HCT116 (cell line): ENCODE results near the gene BEND4. TPM values are rescaled to one million over a fixed set of nuclear protein-coding genes. Genes with fewer than 3 reads are reported as not detected.

ENCODE experiments used
- ATAC-seq: fragments of 200-7000 bp; cut with Tn5 transposase; 2 replicates; pipeline ENCODE4 v1.9.1; 2020; ENCODE audit warnings: mild to moderate bottlenecking, moderate library complexity
- BruUV-seq: library from RNA; stranded (reverse); fragments of 400-500 nt; replicated peaks from 2 replicates; lab custom pipeline; 2021; lab: Mats Ljungman, UMichigan
- CTCF ChIA-PET: fragments of 300-600 bp; sonication (Branson Sonifier 250); formaldehyde crosslinking; loops from one replicate; lab custom pipeline; 2021; ENCODE audit warnings: antibody characterized with exemption; lab: Charles Lee
- POLR2A ChIA-PET: fragments of 300-600, 350-600 bp; sonication (Branson Sonifier 250); formaldehyde crosslinking; loops from one replicate; lab custom pipeline; 2021; ENCODE audit warnings: antibody characterized with exemption; lab: Charles Lee
- RAD21 ChIA-PET, 2 experiments: fragments of 300-600 bp; sonication (Branson Sonifier 250); formaldehyde crosslinking; loops; one replicate each; lab custom pipeline; 2023; ENCODE audit warnings: low total read pairs in 2 of 2; ENCODE audit not compliant: uncharacterized antibody in 2 of 2, unreplicated experiment in 2 of 2, low non-redundant PET in 1 of 2; lab: Charles Lee
- DNase-seq: peaks from one replicate; pipeline ENCODE4 v3.0.0-alpha.2; 2010; ENCODE audit warnings: low read depth, low spot score
- H2AFZ ChIP-seq: fragments of 200-600 bp; shearing (Covaris generic), sonication (generic); 2 replicates; pipeline ENCODE4 v1.6.1; 2017; ENCODE audit warnings: low read depth, mixed run types, mixed read lengths, antibody characterized with exemption, low read length; ENCODE audit not compliant: poor library complexity, severe bottlenecking
- H3K27ac ChIP-seq: 2 replicates; pipeline ENCODE4 v1.5.1; 2012; ENCODE audit warnings: low read depth, low read length
- H3K27me3 ChIP-seq: fragments of 200-600 bp; sonication (generic); 2 replicates; pipeline ENCODE4 v1.6.1; 2016; ENCODE audit warnings: mixed run types, low read length, mixed read lengths; ENCODE audit not compliant: insufficient read depth
- H3K36me3 ChIP-seq, 2 experiments: fragments of 200-500 bp in 1 of 2; fragments of 200-600 bp in 1 of 2; sonication (Bioruptor generic) in 1 of 2; sonication (generic) in 1 of 2; 2 replicates each; pipeline versions ENCODE4 v1.5.1 to v1.6.1; 2014 to 2016; ENCODE audit warnings: low read length in 2 of 2, inconsistent platforms in 1 of 2, mixed read lengths in 1 of 2, mixed run types in 1 of 2; ENCODE audit not compliant: insufficient read depth in 2 of 2, control insufficient read depth in 1 of 2
- H3K4me1 ChIP-seq, 2 experiments: fragments of 200-600 bp in 1 of 2; sonication (generic) in 1 of 2; 2 replicates each; pipeline versions ENCODE4 v1.5.1 to v1.6.1; 2012 to 2017; ENCODE audit warnings: low read length in 2 of 2, inconsistent platforms in 1 of 2, mild to moderate bottlenecking in 1 of 2, mixed read lengths in 1 of 2, mixed run types in 1 of 2, moderate library complexity in 1 of 2; ENCODE audit not compliant: insufficient read depth in 2 of 2, control insufficient read depth in 1 of 2
- H3K4me2 ChIP-seq: fragments of 200-600 bp; sonication (generic); 2 replicates; pipeline ENCODE4 v1.6.1; 2017; ENCODE audit warnings: mixed run types, low read length, mixed read lengths
- H3K4me3 ChIP-seq, 2 experiments: fragments of 200-600 bp in 1 of 2; sonication (generic) in 1 of 2; replicated peaks in 1 of 2; 2 replicates each; pipeline ENCODE4 v1.5.1; 2011 to 2016; ENCODE audit warnings: low read length in 2 of 2, control low read depth in 1 of 2, low read depth in 1 of 2, mild to moderate bottlenecking in 1 of 2, mixed read lengths in 1 of 2, mixed run types in 1 of 2
- H3K79me2 ChIP-seq: fragments of 200-600 bp; sonication (generic); 2 replicates; pipeline ENCODE4 v1.6.1; 2017; ENCODE audit warnings: mild to moderate bottlenecking, mixed run types, low read length, moderate library complexity, mixed read lengths; ENCODE audit not compliant: insufficient read depth
- H3K9ac ChIP-seq: fragments of 200-600 bp; sonication (generic); 2 replicates; pipeline ENCODE4 v1.6.1; 2016; ENCODE audit warnings: low read length, mixed read lengths
- H3K9me2 ChIP-seq: fragments of 200-600 bp; sonication (generic), shearing (Covaris generic); 2 replicates; pipeline ENCODE4 v1.6.1; 2017; ENCODE audit warnings: mixed run types, mild to moderate bottlenecking, moderate library complexity; ENCODE audit not compliant: insufficient read depth
- H3K9me3 ChIP-seq, 2 experiments: fragments of 200-500 bp in 1 of 2; fragments of 200-600 bp in 1 of 2; sonication (Bioruptor generic) in 1 of 2; sonication (generic) in 1 of 2; 2 replicates each; pipeline ENCODE4 v1.6.1; 2014 to 2017; ENCODE audit warnings: low read length in 2 of 2, mixed read lengths in 2 of 2, inconsistent platforms in 1 of 2, low read depth in 1 of 2, mild to moderate bottlenecking in 1 of 2, mixed run types in 1 of 2, moderate library complexity in 1 of 2; ENCODE audit not compliant: control insufficient read depth in 1 of 2, insufficient read depth in 1 of 2
- H4K20me1 ChIP-seq: fragments of 200-600 bp; sonication (generic), shearing (Covaris generic); 2 replicates; pipeline ENCODE4 v1.6.1; 2017; ENCODE audit warnings: mixed run types, mild to moderate bottlenecking, moderate library complexity; ENCODE audit not compliant: insufficient read depth
- CEBPB ChIP-seq: IDR thresholded peaks from 2 replicates; pipeline ENCODE4 v1.6.1; 2012; ENCODE audit warnings: low read depth
- EGR1 ChIP-seq: IDR thresholded peaks from 2 replicates; pipeline ENCODE4 v1.6.1; 2012; ENCODE audit warnings: low read depth
- ELF1 ChIP-seq: IDR thresholded peaks from 2 replicates; pipeline ENCODE4 v1.6.1; 2012; ENCODE audit warnings: low read depth, borderline replicate concordance
- EZH2 ChIP-seq: fragments of 200-600 bp; sonication (generic); IDR thresholded peaks from 2 replicates; pipeline ENCODE4 v1.6.1; 2017; ENCODE audit warnings: antibody characterized with exemption, mixed run types
- EZH2phosphoT487 ChIP-seq: fragments of 200-600 bp; IDR thresholded peaks from 2 replicates; pipeline ENCODE4 v1.6.1; 2018; ENCODE audit warnings: antibody characterized with exemption, borderline replicate concordance
- FOSL1 ChIP-seq: IDR thresholded peaks from 2 replicates; pipeline ENCODE4 v1.6.1; 2012; ENCODE audit warnings: low read depth
- JUND ChIP-seq: IDR thresholded peaks from 2 replicates; pipeline ENCODE4 v1.6.1; 2012
- MAX ChIP-seq: IDR thresholded peaks from 2 replicates; pipeline ENCODE4 v1.6.1; 2012
- POLR2A ChIP-seq: IDR thresholded peaks from 2 replicates; pipeline ENCODE4 v1.7.0; 2011; ENCODE audit warnings: borderline replicate concordance; ENCODE audit not compliant: insufficient read depth, insufficient read length; ENCODE audit errors: extremely low read depth
- POLR2AphosphoS5 ChIP-seq: IDR thresholded peaks from 2 replicates; pipeline ENCODE4 v1.6.1; 2011; ENCODE audit warnings: mild to moderate bottlenecking, low read depth, low read length, moderate library complexity
- RAD21 ChIP-seq: IDR thresholded peaks from 2 replicates; pipeline ENCODE4 v1.6.1; 2012; ENCODE audit warnings: low read depth, mild to moderate bottlenecking
- REST ChIP-seq: IDR thresholded peaks from 2 replicates; pipeline ENCODE4 v1.6.1; 2012; ENCODE audit warnings: low read depth
- SIN3A ChIP-seq: IDR thresholded peaks from 2 replicates; pipeline ENCODE4 v1.6.1; 2012; ENCODE audit warnings: low read depth
- SP1 ChIP-seq: IDR thresholded peaks from 2 replicates; pipeline ENCODE4 v1.6.1; 2012; ENCODE audit warnings: low read depth
- YY1 ChIP-seq: IDR thresholded peaks from 2 replicates; pipeline ENCODE4 v1.6.1; 2011; ENCODE audit warnings: low read length, low read depth, moderate library complexity, mild to moderate bottlenecking; ENCODE audit not compliant: insufficient replicate concordance; ENCODE audit errors: extremely low read depth
- ZNF274 ChIP-seq: fragments of 200-500 bp; sonication (Bioruptor generic); IDR thresholded peaks from 2 replicates; pipeline ENCODE4 v1.6.1; 2014; ENCODE audit warnings: mild to moderate bottlenecking, low read depth, low read length, inconsistent platforms
- intact Hi-C: fragments of 100-400 bp; cut with micrococcal nuclease; formaldehyde crosslinking; loops from 2 replicates; pipeline ENCODE4 v1.10.0; 2022
- total RNA-seq: library from RNA; stranded (reverse); gene quantifications from one replicate; pipeline ENCODE4 v1.2.1, GENCODE V29; 2021; ENCODE audit not compliant: unreplicated experiment

Gene BEND4
- total RNA-seq, 1 experiment from 2014 or later: 0.05 TPM

- H3K4me2 ChIP-seq: no peak overlapping the region
- DNase-seq: no peak
- no peaks in the 10 kb centered on the region for H4K20me1 ChIP-seq
- H3K4me3 ChIP-seq: no peak overlapping the region
- no peak overlapping the region for H3K27ac ChIP-seq
- no peaks in the 10 kb centered on the region for H3K4me1 ChIP-seq
- H3K36me3 ChIP-seq: no peaks in the 10 kb centered on the region
- POLR2A ChIA-PET: no interaction called here
- H3K9me2 ChIP-seq: no peaks in the 10 kb centered on the region
- no peaks in the 10 kb centered on the region for H3K9me3 ChIP-seq
- no peak for ATAC-seq
- CTCF ChIA-PET: no interaction called here
- intact Hi-C loops: no loop called here
- H2AFZ ChIP-seq: no peak overlapping the region
- RAD21 ChIA-PET: no interaction called here
- H3K79me2 ChIP-seq: no peaks in the 10 kb centered on the region
- peaks cover 14% of the 10 kb centered on the region; the same call in 1 of the 2 replicates for H3K27me3 ChIP-seq
- TF ChIP-seq ZNF274: no peak
- no peak for TF ChIP-seq SIN3A
- TF ChIP-seq EZH2phosphoT487: no peak
- TF ChIP-seq YY1: no peak
- TF ChIP-seq EZH2: no peak
- no peak for TF ChIP-seq FOSL1
- no peak for TF ChIP-seq MAX
- TF ChIP-seq POLR2AphosphoS5: no peak
- no peak for TF ChIP-seq SP1
- TF ChIP-seq EGR1: no peak
- TF ChIP-seq POLR2A: no peak
- no peak for TF ChIP-seq REST
- TF ChIP-seq ELF1: no peak
- no peak for TF ChIP-seq RAD21
- TF ChIP-seq CEBPB: no peak
- TF ChIP-seq JUND: no peak
- TF ChIP-seq, all 23 proteins: peak for 0
- no peak overlapping the region for H3K9ac ChIP-seq
- BruUV-seq: no TSS peak
Observed at GRCh38 chr4:42144028-42144427, 8.4 kb downstream of the BEND4 start.
